Ovary (tissue), 9 donors: ENCODE measurements around the gene BCAS1. TPM values are rescaled to one million over a fixed set of nuclear protein-coding genes. Genes with fewer than 3 reads are reported as not detected.

Source experiments
- DNase-seq, 5 donors: peaks; one replicate each; pipeline ENCODE4 v3.0.0-alpha.2; 2019 to 2020
- H3K27ac ChIP-seq, 2 donors: fragments of 200-600 bp; one replicate each; pipeline versions ENCODE4 v1.5.1 to v1.8.0; 2019 to 2022
- H3K27me3 ChIP-seq: fragments of 200-600 bp; one replicate; pipeline ENCODE4 v1.8.0; 2022
- H3K36me3 ChIP-seq: fragments of 200-600 bp; sonication (generic); one replicate; pipeline ENCODE4 v1.5.1; 2019
- H3K4me1 ChIP-seq: one replicate; pipeline ENCODE4 v1.8.1; 2013; ENCODE audit warnings: mild to moderate bottlenecking, moderate library complexity; ENCODE audit not compliant: insufficient read depth
- H3K4me3 ChIP-seq: fragments of 200-600 bp; sonication (generic); one replicate; pipeline ENCODE4 v1.5.1; 2017
- H3K9me3 ChIP-seq, 2 donors: fragments of 200-600 bp in 1 of 2; sonication (generic) in 1 of 2; one replicate each; pipeline versions ENCODE4 v1.5.1 to v1.8.1; 2013 to 2019; ENCODE audit warnings: mild to moderate bottlenecking in 1 of 2, moderate library complexity in 1 of 2
- EP300 ChIP-seq: sonication (generic); formaldehyde crosslinking; IDR thresholded peaks from one replicate; pipeline ENCODE4 v1.6.1; 2017; ENCODE audit warnings: antibody characterized with exemption
- POLR2A ChIP-seq: fragments of 450-650 bp; IDR thresholded peaks from one replicate; pipeline ENCODE4 v1.6.1; 2017; ENCODE audit warnings: antibody characterized with exemption, mild to moderate bottlenecking, moderate library complexity
- WGBS, 3 donors: extraction: QIAGEN DNeasy Blood & Tissue Kit in 1 of 3; methylation state at CpG; one replicate each; pipeline versions ENCODE4 v1.1.5 to v1.1.7; 2013 to 2017; 5-methylcytosine and 5-hydroxymethylcytosine counted together
- intact Hi-C, 4 donors: fragments of 100-400 bp; cut with DNase I; formaldehyde crosslinking; loops; one replicate each; pipeline versions ENCODE4 v1.11.0 to v1.15.1; 2022 to 2023
- polyA plus RNA-seq, 2 donors: library from polyadenylated mRNA; stranded (reverse); fragments of 200-250 nt in 1 of 2; fragments of 350-450 nt in 1 of 2; fragmentation: Illumina TruSeq in 1 of 2; extraction: RNeasy Lipid Tissue Mini Kit (QIAGEN cat#74804) in 1 of 2; gene quantifications; one replicate each; pipeline ENCODE4 v1.2.3, GENCODE V29; 2013 to 2014
- total RNA-seq, 7 donors: library from RNA; depleted of rRNA in 2 of 7; stranded (reverse); fragments of >200 nt in 2 of 7; fragmentation: NEBNext Ultra II Directional in 3 of 7; extraction: Animal tissue kit (Norgen Biotek cat#: 25700) in 3 of 7; gene quantifications; one replicate each; pipeline versions ENCODE4 v1.1.0 to v1.2.4, GENCODE V29; 2016 to 2023
- TF ChIP-seq, protein P1 (sequence below), 3 donors: fragments of 450-650 bp in 2 of 3; fragments of 200-600 bp in 1 of 3; IDR thresholded peaks; one replicate each; pipeline versions ENCODE4 v1.5.1 to v1.8.0; 2016 to 2022; ENCODE audit warnings: antibody characterized with exemption in 3 of 3, mild to moderate bottlenecking in 1 of 3
- donor health status: DM: no; HTN: no; CAD: no; lungs with moderate emphysema.
- donor health status: DM: no; HTN: no; CAD: no.
- donor health status: Bipolar disorder and iron deficiency.
- donor health status: DM: yes; HTN: yes; CAD: no.
- donor health status: DM: no; HTN: no; CAD: no.
- donor health status: DM: yes; HTN: yes; CAD: no.

Gene BCAS1
- total and polyA plus RNA-seq, 9 donors, result 0.13 to 0.92 (median 0.51) TPM; not detected in 2

DNA sequence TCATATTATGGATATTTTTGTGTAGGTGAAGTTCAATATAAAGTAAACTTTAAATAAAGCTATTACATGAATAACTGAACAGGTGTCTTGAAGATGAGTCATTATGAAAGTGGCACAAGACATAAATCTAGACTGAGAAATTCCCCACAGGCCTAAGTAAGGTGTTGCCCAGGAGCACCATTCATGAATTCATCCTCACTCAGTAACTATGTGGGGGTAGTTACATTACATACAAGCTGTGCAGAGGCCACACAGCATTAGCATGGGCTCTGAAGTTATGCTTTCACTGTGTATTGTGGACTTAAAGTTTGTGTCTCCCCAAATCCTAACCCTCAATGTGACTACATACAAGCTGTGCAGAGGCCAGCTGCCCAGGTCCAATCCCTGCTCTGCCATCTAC is 65.9 kb downstream of the BCAS1 start:
- no peak overlapping the region for H3K4me3 ChIP-seq
- intact Hi-C loops, result no loop called here
- no peak for DNase-seq
- no peaks in the 10 kb centered on the region for H3K36me3 ChIP-seq
- no peaks in the 10 kb centered on the region for H3K27me3 ChIP-seq
- TF ChIP-seq EP300, result no peak
- TF ChIP-seq, protein P1, sequence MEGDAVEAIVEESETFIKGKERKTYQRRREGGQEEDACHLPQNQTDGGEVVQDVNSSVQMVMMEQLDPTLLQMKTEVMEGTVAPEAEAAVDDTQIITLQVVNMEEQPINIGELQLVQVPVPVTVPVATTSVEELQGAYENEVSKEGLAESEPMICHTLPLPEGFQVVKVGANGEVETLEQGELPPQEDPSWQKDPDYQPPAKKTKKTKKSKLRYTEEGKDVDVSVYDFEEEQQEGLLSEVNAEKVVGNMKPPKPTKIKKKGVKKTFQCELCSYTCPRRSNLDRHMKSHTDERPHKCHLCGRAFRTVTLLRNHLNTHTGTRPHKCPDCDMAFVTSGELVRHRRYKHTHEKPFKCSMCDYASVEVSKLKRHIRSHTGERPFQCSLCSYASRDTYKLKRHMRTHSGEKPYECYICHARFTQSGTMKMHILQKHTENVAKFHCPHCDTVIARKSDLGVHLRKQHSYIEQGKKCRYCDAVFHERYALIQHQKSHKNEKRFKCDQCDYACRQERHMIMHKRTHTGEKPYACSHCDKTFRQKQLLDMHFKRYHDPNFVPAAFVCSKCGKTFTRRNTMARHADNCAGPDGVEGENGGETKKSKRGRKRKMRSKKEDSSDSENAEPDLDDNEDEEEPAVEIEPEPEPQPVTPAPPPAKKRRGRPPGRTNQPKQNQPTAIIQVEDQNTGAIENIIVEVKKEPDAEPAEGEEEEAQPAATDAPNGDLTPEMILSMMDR (IDR thresholded peaks at IDR 0.05), result no peak
- TF ChIP-seq POLR2A, result no peak
- H3K27ac ChIP-seq, result no peak overlapping the region
- no peaks in the 10 kb centered on the region for H3K4me1 ChIP-seq
- H3K9me3 ChIP-seq, result no peaks in the 10 kb centered on the region

DNA sequence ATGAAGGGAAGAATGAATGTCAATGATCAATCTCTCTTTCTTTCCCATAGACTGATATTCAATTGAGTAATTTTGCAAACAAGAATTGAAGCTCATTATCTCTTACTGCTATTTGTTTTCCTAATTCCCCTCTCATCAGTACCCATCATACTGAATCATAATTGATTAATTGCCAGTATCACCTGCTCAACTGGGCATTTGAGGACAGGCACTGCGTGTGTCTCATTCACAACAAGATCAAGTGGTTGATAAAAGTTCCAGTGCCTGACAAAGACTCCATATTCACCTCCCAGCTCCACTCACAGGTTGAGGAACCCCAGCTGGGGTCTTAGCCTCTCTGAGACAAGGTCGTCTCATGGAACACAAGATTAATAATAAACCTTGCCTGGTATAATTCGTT is 67.7 kb downstream of the BCAS1 start:
- TF ChIP-seq, protein P1 (IDR thresholded peaks at IDR 0.05), result no peak
- no peak for TF ChIP-seq POLR2A
- TF ChIP-seq EP300, result no peak
- no peak for DNase-seq
- intact Hi-C loops, result no loop called here
- H3K9me3 ChIP-seq, result no peaks in the 10 kb centered on the region
- H3K4me1 ChIP-seq, result no peaks in the 10 kb centered on the region
- WGBS, 3 donors, result 65 to 75% (median 67%) methylated on average over 3 of the region's 3 CpGs
- H3K27me3 ChIP-seq, result no peaks in the 10 kb centered on the region
- no peak overlapping the region for H3K4me3 ChIP-seq
- no peaks in the 10 kb centered on the region for H3K36me3 ChIP-seq
- no peak overlapping the region for H3K27ac ChIP-seq

DNA sequence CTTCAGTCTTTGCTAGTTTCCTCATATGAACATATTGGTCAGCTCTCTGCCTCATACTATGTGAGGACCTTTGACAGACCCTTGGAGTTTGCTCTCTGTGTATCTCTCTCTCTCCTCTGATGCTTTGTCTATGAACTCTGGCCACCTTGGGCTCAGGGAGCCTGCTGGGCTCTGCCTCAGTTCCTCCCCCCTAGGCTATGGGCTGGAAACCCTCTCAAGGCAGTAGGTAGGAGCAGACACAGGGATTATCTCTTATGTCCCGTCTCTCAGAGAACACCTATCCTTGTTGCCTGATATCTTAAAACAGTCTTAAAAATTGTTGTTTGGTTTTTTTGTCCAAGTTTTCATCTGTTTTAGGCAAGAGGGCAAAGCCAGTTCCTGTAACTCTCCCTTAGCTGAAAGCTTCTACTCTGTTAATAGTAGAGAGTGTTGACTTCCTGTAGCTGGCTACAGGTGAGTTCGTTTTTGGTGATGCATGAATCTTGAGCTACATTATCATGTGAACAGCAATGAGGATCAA is 68.3 kb downstream of the BCAS1 start:
- Histone ChIP-seq H3K27me3 (no peaks in the 10 kb centered on the region), H3K36me3 (no peaks in the 10 kb centered on the region), H3K4me1 (no peaks in the 10 kb centered on the region), H3K9me3 (no peaks in the 10 kb centered on the region), H3K4me3 (no peak overlapping the region), H3K27ac (no peak overlapping the region)
- intact Hi-C loops, result no loop called here
- no peak for TF ChIP-seq EP300
- TF ChIP-seq, protein P1 (IDR thresholded peaks at IDR 0.05), result no peak
- TF ChIP-seq POLR2A, result no peak
- DNase-seq, result no peak
- WGBS, 3 donors, result 65 to 90% (median 76%) methylated on average over 2 of the region's 2 CpGs

DNA sequence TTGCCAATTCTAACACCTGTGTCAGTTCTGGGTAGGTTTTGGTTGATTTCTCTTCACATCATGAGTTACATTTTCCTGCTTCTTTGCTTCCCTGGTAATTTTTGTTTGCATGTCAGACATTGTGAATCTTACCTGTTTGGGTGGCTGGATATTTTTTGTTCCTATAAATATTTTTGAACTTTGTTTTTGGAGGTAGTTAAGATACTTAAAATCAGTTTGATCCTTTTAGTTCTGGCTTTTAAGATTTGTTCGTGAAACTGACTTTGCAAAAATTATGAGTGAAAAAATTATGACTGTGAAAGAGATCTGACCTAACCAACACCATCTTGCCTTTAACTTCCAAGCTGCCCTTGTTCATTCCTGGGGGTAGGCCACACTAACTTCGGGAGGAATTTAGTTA is 69.5 kb downstream of the BCAS1 start:
- DNase-seq, result no peak
- intact Hi-C loops, result no loop called here
- TF ChIP-seq EP300 (no peak), POLR2A (no peak)
- TF ChIP-seq, protein P1 (IDR thresholded peaks at IDR 0.05), result no peak
- H3K27me3 ChIP-seq, result no peaks in the 10 kb centered on the region
- no peak overlapping the region for H3K27ac ChIP-seq
- H3K4me3 ChIP-seq, result no peak overlapping the region
- no peaks in the 10 kb centered on the region for H3K36me3 ChIP-seq
- no peaks in the 10 kb centered on the region for H3K9me3 ChIP-seq
- WGBS, 3 donors, result 61 to 90% (median 79%) methylated on average over 2 of the region's 2 CpGs
- no peaks in the 10 kb centered on the region for H3K4me1 ChIP-seq
